Thymus (tissue), 11 donors: ENCODE results near the gene GTF3C5. TPM values are rescaled to one million over a fixed set of nuclear protein-coding genes. Genes with fewer than 3 reads are reported as not detected.

Source experiments
- DNase-seq, 9 donors: peaks; one replicate each; pipeline ENCODE4 v3.0.0-alpha.2; 2013; ENCODE audit warnings: low spot score in 9 of 9, low read depth in 6 of 9, missing footprints in 1 of 9
- H3K27ac ChIP-seq, 2 donors: one replicate each; pipeline ENCODE4 v1.5.1; 2013; ENCODE audit warnings: control low read depth in 1 of 2, low read depth in 1 of 2, low read length in 1 of 2, mild to moderate bottlenecking in 1 of 2, moderate library complexity in 1 of 2
- H3K27me3 ChIP-seq, 2 donors: one replicate each; pipeline ENCODE4 v1.5.1; 2013; ENCODE audit warnings: low read length in 1 of 2; ENCODE audit not compliant: control insufficient read depth in 2 of 2, insufficient read depth in 1 of 2
- H3K36me3 ChIP-seq, 2 donors: one replicate each; pipeline ENCODE4 v1.5.1; 2013; ENCODE audit warnings: low read length in 1 of 2, mild to moderate bottlenecking in 1 of 2, moderate library complexity in 1 of 2; ENCODE audit not compliant: control insufficient read depth in 2 of 2, insufficient read depth in 2 of 2
- H3K4me1 ChIP-seq, 2 donors: one replicate each; pipeline ENCODE4 v1.5.1; 2013; ENCODE audit warnings: low read length in 2 of 2; ENCODE audit not compliant: control insufficient read depth in 2 of 2, insufficient read depth in 2 of 2
- H3K4me3 ChIP-seq, 2 donors: one replicate each; pipeline ENCODE4 v1.5.1; 2013; ENCODE audit warnings: low read length in 2 of 2, control low read depth in 1 of 2, mild to moderate bottlenecking in 1 of 2
- H3K9me3 ChIP-seq, 2 donors: one replicate each; pipeline ENCODE4 v1.5.1; 2013; ENCODE audit warnings: low read length in 1 of 2, mild to moderate bottlenecking in 1 of 2; ENCODE audit not compliant: control insufficient read depth in 2 of 2, insufficient read depth in 1 of 2
- WGBS: extraction: QIAGEN DNeasy Blood & Tissue Kit; methylation state at CpG from one replicate; pipeline ENCODE4 v1.1.7; 2013; 5-methylcytosine and 5-hydroxymethylcytosine counted together
- polyA plus RNA-seq: library from polyadenylated mRNA; stranded (reverse); fragments of 200-250 nt; gene quantifications from one replicate; pipeline ENCODE4 v1.2.3, GENCODE V29; 2013
- total RNA-seq: library from RNA; stranded (reverse); fragments of 120-200 nt; gene quantifications from one replicate; pipeline ENCODE4 v1.2.4, GENCODE V29; 2013
- donor health status: healthy.

GTF3C5 gene
- total and polyA plus RNA-seq, 2 donors = 64.0 to 85.7 TPM

GRCh38 chr9:133009906-133010582, 20.8 kb upstream of the GTF3C5 start:
- Histone ChIP-seq H3K4me1 (no peaks in the 10 kb centered on the region), H3K36me3 (no peaks in the 10 kb centered on the region), H3K4me3 (no peak overlapping the region), H3K27ac (no peak overlapping the region), H3K27me3 (no peaks in the 10 kb centered on the region), H3K9me3 (no peaks in the 10 kb centered on the region)
- WGBS = 95% methylated on average over 5 of the region's 5 CpGs
- DNase-seq = no peak

DNA sequence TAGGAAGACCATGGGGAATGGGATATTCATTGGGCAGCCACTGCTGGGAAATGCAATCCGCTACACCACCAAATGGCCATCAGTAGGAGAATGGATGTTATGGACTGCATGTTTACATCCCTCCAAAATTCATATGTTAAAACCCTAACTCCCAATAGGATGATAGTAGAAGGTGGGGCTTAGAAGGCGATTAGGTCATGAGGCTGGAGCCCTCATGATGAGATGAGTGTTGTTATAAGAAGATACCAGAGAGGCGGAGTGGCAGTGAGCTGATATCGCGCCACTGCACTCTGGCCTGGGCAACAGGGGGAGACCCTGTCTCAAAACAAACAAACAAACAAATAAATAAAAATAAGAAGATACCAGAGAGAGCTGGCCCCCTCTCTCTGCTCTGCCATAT, 16.1 kb upstream of the GTF3C5 start:
- no peaks in the 10 kb centered on the region for H3K9me3 ChIP-seq
- 97% methylated on average over 5 of the region's 5 CpGs for WGBS
- no peak for DNase-seq
- H3K4me1 ChIP-seq = no peaks in the 10 kb centered on the region
- H3K4me3 ChIP-seq = no peak overlapping the region
- no peak overlapping the region for H3K27ac ChIP-seq
- H3K36me3 ChIP-seq = no peaks in the 10 kb centered on the region
- no peaks in the 10 kb centered on the region for H3K27me3 ChIP-seq

- peak in 6 of 9 donors; percentile 19 to 68 (median 38) for DNase-seq
- Histone ChIP-seq H3K9me3 (no peaks in the 10 kb centered on the region), H3K27me3 (no peaks in the 10 kb centered on the region), H3K27ac (no peak overlapping the region), H3K4me1 (peaks cover 3 to 8% of the 10 kb centered on the region in 2 donors), H3K4me3 (no peak overlapping the region), H3K36me3 (no peaks in the 10 kb centered on the region)
- 80% methylated on average over 26 of the region's 26 CpGs for WGBS
These were observed 7.5 kb upstream of the GTF3C5 start for GRCh38 chr9:133023117-133023890.

GRCh38 chr9:133026426-133026825, 4.4 kb upstream of the GTF3C5 start:
- H3K9me3 ChIP-seq = peaks cover 0 to 6% of the 10 kb centered on the region in 2 donors
- H3K4me3 ChIP-seq = no peak overlapping the region
- WGBS = 69% methylated on average over 3 of the region's 3 CpGs
- DNase-seq = no peak
- no peaks in the 10 kb centered on the region for H3K36me3 ChIP-seq
- H3K27ac ChIP-seq = no peak overlapping the region
- H3K27me3 ChIP-seq = no peaks in the 10 kb centered on the region
- H3K4me1 ChIP-seq = peaks cover 9 to 17% of the 10 kb centered on the region in 2 donors

GRCh38 chr9:133027134-133027533, 3.7 kb upstream of the GTF3C5 start:
- no peaks in the 10 kb centered on the region for H3K27me3 ChIP-seq
- 66% methylated on average over 5 of the region's 5 CpGs for WGBS
- no peak for DNase-seq
- H3K4me3 ChIP-seq = no peak overlapping the region
- H3K27ac ChIP-seq = no peak overlapping the region
- H3K36me3 ChIP-seq = no peaks in the 10 kb centered on the region
- H3K4me1 ChIP-seq = peaks cover 15 to 23% of the 10 kb centered on the region in 2 donors
- H3K9me3 ChIP-seq = peaks cover 0 to 6% of the 10 kb centered on the region in 2 donors

DNA sequence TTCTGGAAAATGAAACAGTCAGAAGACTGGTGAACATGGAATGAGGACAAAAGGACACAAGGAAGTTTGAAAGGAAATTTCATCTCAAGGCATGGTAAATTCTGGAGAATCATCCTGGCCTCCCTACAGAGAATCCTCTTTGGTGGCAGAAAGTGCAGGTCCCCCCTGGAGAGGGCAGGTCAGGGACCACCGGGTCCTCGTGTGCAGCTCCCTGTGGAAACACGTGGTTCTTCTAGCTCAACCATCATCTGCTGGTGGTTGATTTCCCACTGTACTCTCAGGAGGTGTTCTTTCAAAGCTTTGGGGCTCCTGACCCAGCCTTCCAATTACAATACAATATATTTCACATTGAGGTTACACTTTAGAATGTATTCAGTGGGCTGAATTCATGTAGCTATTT, 2.6 kb upstream of the GTF3C5 start:
- peaks cover 0 to 6% of the 10 kb centered on the region in 2 donors for H3K9me3 ChIP-seq
- H3K36me3 ChIP-seq = peaks cover 1 to 4% of the 10 kb centered on the region in 2 donors
- H3K4me3 ChIP-seq = no peak overlapping the region
- 93% methylated on average over 3 of the region's 3 CpGs for WGBS
- H3K27ac ChIP-seq = no peak overlapping the region
- no peaks in the 10 kb centered on the region for H3K27me3 ChIP-seq
- DNase-seq = no peak
- H3K4me1 ChIP-seq = peaks cover 20 to 23% of the 10 kb centered on the region in 2 donors

DNA sequence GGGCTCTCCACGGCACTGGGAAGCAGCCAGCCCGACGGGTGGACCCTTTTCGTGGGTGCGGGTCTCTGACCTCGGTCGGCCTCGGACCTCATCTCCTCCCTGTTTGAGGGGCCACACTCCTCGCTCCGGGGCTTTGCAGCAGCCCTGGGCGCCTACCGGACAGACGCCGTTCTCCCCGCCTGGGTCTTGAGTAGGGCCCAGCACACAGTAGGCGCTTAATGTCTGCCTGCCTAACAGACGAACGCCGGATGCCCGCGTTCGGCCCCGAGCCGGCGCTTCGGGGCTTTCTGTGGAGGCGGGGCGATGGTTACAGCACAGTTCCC, 842 bp upstream of the GTF3C5 start:
- under 1% methylated on average over 28 of the region's 28 CpGs for WGBS
- peak overlapping the region; percentile 86 to 92 for H3K4me3 ChIP-seq
- no peak for DNase-seq
- H3K36me3 ChIP-seq = peaks cover 7 to 12% of the 10 kb centered on the region in 2 donors
- peaks cover 0 to 6% of the 10 kb centered on the region in 2 donors for H3K9me3 ChIP-seq
- H3K27me3 ChIP-seq = no peaks in the 10 kb centered on the region
- H3K4me1 ChIP-seq = peaks cover 20 to 24% of the 10 kb centered on the region in 2 donors
- peak overlapping the region; percentile 89 to 96 for H3K27ac ChIP-seq

- peaks cover 20 to 24% of the 10 kb centered on the region in 2 donors for H3K4me1 ChIP-seq
These were observed 279 bp downstream of the GTF3C5 start for GRCh38 chr9:133031130-133031422.

DNA sequence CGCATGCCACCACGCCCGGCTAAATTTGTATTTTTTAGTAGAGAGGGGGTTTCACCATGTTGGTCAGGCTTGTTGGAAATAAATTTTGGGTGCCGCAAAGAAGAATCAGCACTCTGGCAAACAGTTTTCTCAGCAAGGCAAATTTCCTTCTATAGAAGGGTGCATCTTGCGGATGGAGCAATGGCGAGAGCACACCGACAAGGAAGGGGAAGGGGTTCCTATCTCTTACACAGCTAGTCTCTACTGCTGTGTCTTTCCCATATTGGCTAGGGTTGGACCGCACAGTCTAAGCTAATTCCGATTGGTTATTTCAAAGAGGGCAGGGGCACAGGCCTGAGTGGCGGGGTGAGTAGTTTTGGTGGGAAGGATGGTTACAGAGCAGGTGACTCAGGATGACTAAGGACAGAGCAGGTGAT, 707 bp downstream of the GTF3C5 start:
- no peak for DNase-seq
- Histone ChIP-seq H3K36me3 (peaks cover 7 to 15% of the 10 kb centered on the region in 2 donors), H3K9me3 (peaks cover 0 to 6% of the 10 kb centered on the region in 2 donors), H3K27me3 (no peaks in the 10 kb centered on the region), H3K4me1 (peaks cover 20 to 24% of the 10 kb centered on the region in 2 donors), H3K4me3 (peak overlapping the region; percentile 86 to 92), H3K27ac (no peak overlapping the region)
- WGBS = 69% methylated on average over 10 of the region's 10 CpGs

More at GRCh38 chr9:133031130-133031422, 279 bp downstream of the GTF3C5 start:
- DNase-seq = peak in 1 of 9 donors; percentile 16
- WGBS = under 1% methylated on average over 16 of the region's 16 CpGs
- Histone ChIP-seq H3K27ac (peak overlapping the region; percentile 75 to 87), H3K9me3 (peaks cover 0 to 6% of the 10 kb centered on the region in 2 donors), H3K4me3 (peak overlapping the region; percentile 86 to 92), H3K27me3 (no peaks in the 10 kb centered on the region), H3K36me3 (peaks cover 7 to 12% of the 10 kb centered on the region in 2 donors)
